ENCODE data around the gene CDK5. TPM values are rescaled to one million over a fixed set of nuclear protein-coding genes. Genes with fewer than 3 reads are reported as not detected.

CDK5 gene
- total and polyA plus RNA-seq, 2 of the 13 experiments (the other 11 are each of a cell fraction or from before 2014, with no cell fraction given): 16.4 to 21.3 TPM

- peak; percentile 25; the same call in 1 of the 2 replicates for TF ChIP-seq PAXIP1 (CRISPR knock-in tag; conservative IDR thresholded peaks at IDR 0.05)
- TF ChIP-seq ZNF317 (CRISPR knock-in tag; IDR thresholded peaks at IDR 0.05): peak; percentile 46; the same call in 1 of the 2 replicates
- TF ChIP-seq HES4 (CRISPR knock-in tag; IDR thresholded peaks at IDR 0.05; ENCODE audit: borderline replicate concordance): no peak
- no peak for TF ChIP-seq ZNF597 (CRISPR knock-in tag; IDR thresholded peaks at IDR 0.05)
- no peak; the same call in 1 of the 2 replicates for TF ChIP-seq ZNF782 (CRISPR knock-in tag; IDR thresholded peaks at IDR 0.05; ENCODE audit: borderline replicate concordance)
- TF ChIP-seq SMARCC2 (IDR thresholded peaks at IDR 0.05): no peak
- TF ChIP-seq ARID5B (CRISPR knock-in tag; IDR thresholded peaks at IDR 0.05): no peak; the same call in 1 of the 2 replicates
- no peak for TF ChIP-seq JUN (CRISPR knock-in tag; IDR thresholded peaks at IDR 0.05)
- TF ChIP-seq KAT2B (IDR thresholded peaks at IDR 0.05; ENCODE audit: borderline replicate concordance, low read depth, low read length): no peak
- no peak for TF ChIP-seq ZNF691 (CRISPR knock-in tag; IDR thresholded peaks at IDR 0.05; ENCODE audit: borderline replicate concordance, low read depth)
- TF ChIP-seq ISL2 (CRISPR knock-in tag; IDR thresholded peaks at IDR 0.05): no peak; the same call in 1 of the 2 replicates
- no peak for TF ChIP-seq MLX (CRISPR knock-in tag; IDR thresholded peaks at IDR 0.05)
- no peak for TF ChIP-seq ZNF33A (CRISPR knock-in tag; IDR thresholded peaks at IDR 0.05; ENCODE audit: borderline replicate concordance)
- no peak for TF ChIP-seq HNRNPL (IDR thresholded peaks at IDR 0.05; ENCODE audit: low read depth, low read length)
- no peak for TF ChIP-seq ZFP1 (CRISPR knock-in tag; IDR thresholded peaks at IDR 0.05)
- peak; percentile 30; the same call in 1 of the 2 replicates for TF ChIP-seq TFDP1 (CRISPR knock-in tag; IDR thresholded peaks at IDR 0.05; ENCODE audit: borderline replicate concordance)
- TF ChIP-seq KLF13 (CRISPR knock-in tag; IDR thresholded peaks at IDR 0.05): no peak
These were observed 29.4 kb downstream of the CDK5 start, which contains the start of gene ABCB8 (continued) for GRCh38 chr7:151028131-151028947.

All from HepG2 (cell line).